Measurements from ENCODE around the gene ACTR5. TPM values are rescaled to one million over a fixed set of nuclear protein-coding genes. Genes with fewer than 3 reads are reported as not detected.
A peak's percentile ranks its signal among the peaks of the same experiment; 100 is the strongest.

Gene ACTR5
- total and polyA plus RNA-seq, 2 of the 13 experiments (the other 11 are each of a cell fraction or from before 2014, with no cell fraction given) = 19.5 to 20.5 TPM

DNA sequence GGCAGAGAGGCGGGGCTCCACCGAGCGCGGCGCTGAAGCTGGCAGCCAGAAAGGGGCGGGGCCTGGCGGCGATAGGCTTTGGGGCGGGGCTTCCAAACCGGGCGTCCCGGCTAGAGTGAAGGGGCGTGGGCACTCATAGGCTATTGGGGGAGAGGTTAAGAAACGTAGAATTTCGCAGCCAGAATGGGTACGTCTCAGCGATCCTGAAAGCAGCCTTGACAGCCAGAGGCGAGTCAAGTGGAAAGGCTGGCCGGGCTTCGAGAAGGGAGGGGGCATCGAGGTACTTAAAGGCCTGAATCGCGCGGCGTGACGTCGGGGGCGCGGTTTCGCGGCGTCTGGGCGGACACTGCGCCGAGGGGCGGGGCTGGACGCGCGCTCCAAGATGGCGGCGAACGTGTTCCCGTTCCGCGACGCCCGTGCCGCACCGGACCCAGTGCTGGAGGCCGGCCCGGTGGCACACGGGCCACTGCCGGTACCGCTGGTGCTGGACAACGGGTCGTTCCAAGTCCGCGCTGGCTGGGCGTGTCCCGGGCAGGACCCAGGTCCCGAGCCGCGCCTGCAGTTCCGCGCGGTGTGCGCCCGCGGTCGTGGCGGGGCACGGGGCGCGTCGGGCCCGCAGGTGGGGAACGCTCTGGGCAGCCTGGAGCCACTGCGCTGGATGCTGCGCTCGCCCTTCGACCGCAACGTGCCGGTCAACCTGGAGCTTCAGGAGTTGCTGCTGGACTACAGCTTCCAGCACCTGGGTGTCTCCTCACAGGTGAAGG, at the start of gene ACTR5 (continued):
- TF ChIP-seq, protein P1, sequence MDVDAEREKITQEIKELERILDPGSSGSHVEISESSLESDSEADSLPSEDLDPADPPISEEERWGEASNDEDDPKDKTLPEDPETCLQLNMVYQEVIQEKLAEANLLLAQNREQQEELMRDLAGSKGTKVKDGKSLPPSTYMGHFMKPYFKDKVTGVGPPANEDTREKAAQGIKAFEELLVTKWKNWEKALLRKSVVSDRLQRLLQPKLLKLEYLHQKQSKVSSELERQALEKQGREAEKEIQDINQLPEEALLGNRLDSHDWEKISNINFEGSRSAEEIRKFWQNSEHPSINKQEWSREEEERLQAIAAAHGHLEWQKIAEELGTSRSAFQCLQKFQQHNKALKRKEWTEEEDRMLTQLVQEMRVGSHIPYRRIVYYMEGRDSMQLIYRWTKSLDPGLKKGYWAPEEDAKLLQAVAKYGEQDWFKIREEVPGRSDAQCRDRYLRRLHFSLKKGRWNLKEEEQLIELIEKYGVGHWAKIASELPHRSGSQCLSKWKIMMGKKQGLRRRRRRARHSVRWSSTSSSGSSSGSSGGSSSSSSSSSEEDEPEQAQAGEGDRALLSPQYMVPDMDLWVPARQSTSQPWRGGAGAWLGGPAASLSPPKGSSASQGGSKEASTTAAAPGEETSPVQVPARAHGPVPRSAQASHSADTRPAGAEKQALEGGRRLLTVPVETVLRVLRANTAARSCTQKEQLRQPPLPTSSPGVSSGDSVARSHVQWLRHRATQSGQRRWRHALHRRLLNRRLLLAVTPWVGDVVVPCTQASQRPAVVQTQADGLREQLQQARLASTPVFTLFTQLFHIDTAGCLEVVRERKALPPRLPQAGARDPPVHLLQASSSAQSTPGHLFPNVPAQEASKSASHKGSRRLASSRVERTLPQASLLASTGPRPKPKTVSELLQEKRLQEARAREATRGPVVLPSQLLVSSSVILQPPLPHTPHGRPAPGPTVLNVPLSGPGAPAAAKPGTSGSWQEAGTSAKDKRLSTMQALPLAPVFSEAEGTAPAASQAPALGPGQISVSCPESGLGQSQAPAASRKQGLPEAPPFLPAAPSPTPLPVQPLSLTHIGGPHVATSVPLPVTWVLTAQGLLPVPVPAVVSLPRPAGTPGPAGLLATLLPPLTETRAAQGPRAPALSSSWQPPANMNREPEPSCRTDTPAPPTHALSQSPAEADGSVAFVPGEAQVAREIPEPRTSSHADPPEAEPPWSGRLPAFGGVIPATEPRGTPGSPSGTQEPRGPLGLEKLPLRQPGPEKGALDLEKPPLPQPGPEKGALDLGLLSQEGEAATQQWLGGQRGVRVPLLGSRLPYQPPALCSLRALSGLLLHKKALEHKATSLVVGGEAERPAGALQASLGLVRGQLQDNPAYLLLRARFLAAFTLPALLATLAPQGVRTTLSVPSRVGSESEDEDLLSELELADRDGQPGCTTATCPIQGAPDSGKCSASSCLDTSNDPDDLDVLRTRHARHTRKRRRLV (CRISPR knock-in tag; IDR thresholded peaks at IDR 0.05) = no peak; the same call in 1 of the 2 replicates
- TF ChIP-seq SCMH1 (CRISPR knock-in tag; IDR thresholded peaks at IDR 0.05; ENCODE audit: borderline replicate concordance) (no peak), RCOR2 (CRISPR knock-in tag; IDR thresholded peaks at IDR 0.05) (no peak), RBM22 (optimal IDR thresholded peaks at IDR 0.05; ENCODE audit: low read length) (no peak), BHLHE40 (IDR thresholded peaks at IDR 0.05; ENCODE audit: low read length) (peak; percentile 73), ZNF780A (CRISPR knock-in tag; IDR thresholded peaks at IDR 0.05) (no peak), ZNF121 (CRISPR knock-in tag; IDR thresholded peaks at IDR 0.05) (0 out of 2 replicates have a peak, but pooled peaks have one; percentile 9), ZNF552 (CRISPR knock-in tag; IDR thresholded peaks at IDR 0.05; ENCODE audit: borderline replicate concordance) (peak; percentile 69), NR1H2 (CRISPR knock-in tag; IDR thresholded peaks at IDR 0.05; ENCODE audit: borderline replicate concordance, low read depth) (peak; percentile 96), IKZF4 (CRISPR knock-in tag; IDR thresholded peaks at IDR 0.05; ENCODE audit: borderline replicate concordance, low read depth, not compliant biosample characterization) (peak; percentile 96), ZNF567 (CRISPR knock-in tag; IDR thresholded peaks at IDR 0.05; ENCODE audit: borderline replicate concordance) (peak; percentile 100), ZNF788 (CRISPR knock-in tag; IDR thresholded peaks at IDR 0.05; ENCODE audit: borderline replicate concordance) (no peak), SRSF4 (IDR thresholded peaks at IDR 0.05; ENCODE audit: low read depth, low read length, poor library complexity, severe bottlenecking) (no peak), ZC3H13 (CRISPR knock-in tag; IDR thresholded peaks at IDR 0.05) (no peak), SRSF1 (optimal IDR thresholded peaks at IDR 0.05; ENCODE audit: low read depth, low read length) (no peak), CBX1 (IDR thresholded peaks at IDR 0.05; ENCODE audit: low read depth) (peak; percentile 82)
- TF ChIP-seq, protein P2, sequence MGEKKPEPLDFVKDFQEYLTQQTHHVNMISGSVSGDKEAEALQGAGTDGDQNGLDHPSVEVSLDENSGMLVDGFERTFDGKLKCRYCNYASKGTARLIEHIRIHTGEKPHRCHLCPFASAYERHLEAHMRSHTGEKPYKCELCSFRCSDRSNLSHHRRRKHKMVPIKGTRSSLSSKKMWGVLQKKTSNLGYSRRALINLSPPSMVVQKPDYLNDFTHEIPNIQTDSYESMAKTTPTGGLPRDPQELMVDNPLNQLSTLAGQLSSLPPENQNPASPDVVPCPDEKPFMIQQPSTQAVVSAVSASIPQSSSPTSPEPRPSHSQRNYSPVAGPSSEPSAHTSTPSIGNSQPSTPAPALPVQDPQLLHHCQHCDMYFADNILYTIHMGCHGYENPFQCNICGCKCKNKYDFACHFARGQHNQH (CRISPR knock-in tag; IDR thresholded peaks at IDR 0.05) = peak; percentile 74
- TF ChIP-seq, protein P3, sequence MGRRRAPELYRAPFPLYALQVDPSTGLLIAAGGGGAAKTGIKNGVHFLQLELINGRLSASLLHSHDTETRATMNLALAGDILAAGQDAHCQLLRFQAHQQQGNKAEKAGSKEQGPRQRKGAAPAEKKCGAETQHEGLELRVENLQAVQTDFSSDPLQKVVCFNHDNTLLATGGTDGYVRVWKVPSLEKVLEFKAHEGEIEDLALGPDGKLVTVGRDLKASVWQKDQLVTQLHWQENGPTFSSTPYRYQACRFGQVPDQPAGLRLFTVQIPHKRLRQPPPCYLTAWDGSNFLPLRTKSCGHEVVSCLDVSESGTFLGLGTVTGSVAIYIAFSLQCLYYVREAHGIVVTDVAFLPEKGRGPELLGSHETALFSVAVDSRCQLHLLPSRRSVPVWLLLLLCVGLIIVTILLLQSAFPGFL (CRISPR knock-in tag; IDR thresholded peaks at IDR 0.05) = peak; percentile 97; the same call in 1 of the 2 replicates
